GM19438 (cell line): Measurements from ENCODE around the gene ZCWPW2.

ENCODE experiments used
- ATAC-seq: cut with Tn5 transposase; IDR thresholded peaks from one replicate; pipeline ENCODE4 v1.9.1; 2021; ENCODE audit warnings: low read depth; ENCODE audit not compliant: unreplicated experiment

Gene ZCWPW2

DNA sequence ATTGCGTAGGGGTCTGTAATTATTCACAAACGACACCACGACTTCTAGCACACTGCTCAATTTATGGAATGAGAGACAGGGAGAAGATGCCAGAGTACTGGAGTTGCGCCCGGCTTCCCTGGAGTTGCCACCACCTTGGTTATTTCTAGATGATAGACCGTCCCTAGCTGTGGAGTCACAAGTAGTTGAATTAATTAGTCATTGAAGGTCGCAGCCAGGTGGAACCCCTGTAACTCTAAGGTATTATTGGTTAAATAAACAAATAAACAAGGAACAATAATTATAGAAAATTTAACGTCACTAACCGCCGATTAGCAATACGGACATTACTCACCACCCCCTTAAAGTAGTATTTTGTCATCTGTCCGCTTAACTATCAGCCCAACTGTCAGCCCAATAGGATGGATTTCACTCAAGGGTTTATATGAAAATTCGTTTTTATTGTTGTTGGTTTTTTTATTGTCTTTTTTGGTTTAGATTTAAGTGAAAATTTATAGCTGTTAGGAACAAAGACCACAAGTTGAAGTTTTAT is 1.0 kb downstream of the ZCWPW2 start:
- ATAC-seq = peak; percentile 4

DNA sequence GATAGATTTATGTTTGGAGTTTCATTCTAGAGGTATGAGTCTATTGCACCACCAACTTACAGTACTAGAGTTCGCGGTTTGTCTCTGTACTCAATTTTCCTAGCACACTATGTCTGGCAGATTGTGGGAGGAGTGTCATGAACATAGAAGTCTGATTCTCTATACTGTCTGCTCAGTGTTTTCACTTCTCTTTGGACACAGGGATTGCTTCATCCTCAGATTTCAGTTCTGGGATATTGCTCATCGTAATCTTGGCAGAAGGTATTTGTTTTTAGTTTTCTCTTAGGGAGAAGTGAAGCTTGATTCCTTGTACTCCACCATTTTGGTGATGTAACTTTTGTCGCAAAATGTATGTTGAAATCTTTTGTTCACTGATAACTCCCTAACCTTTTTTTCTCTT is 27.9 kb downstream of the ZCWPW2 start:
- ATAC-seq = no peak

GRCh38 chr3:28386049-28386448 is 37.5 kb downstream of the ZCWPW2 start:
- no peak for ATAC-seq

- no peak for ATAC-seq
Observed at GRCh38 chr3:28388978-28389377, 40.5 kb downstream of the ZCWPW2 start.

DNA sequence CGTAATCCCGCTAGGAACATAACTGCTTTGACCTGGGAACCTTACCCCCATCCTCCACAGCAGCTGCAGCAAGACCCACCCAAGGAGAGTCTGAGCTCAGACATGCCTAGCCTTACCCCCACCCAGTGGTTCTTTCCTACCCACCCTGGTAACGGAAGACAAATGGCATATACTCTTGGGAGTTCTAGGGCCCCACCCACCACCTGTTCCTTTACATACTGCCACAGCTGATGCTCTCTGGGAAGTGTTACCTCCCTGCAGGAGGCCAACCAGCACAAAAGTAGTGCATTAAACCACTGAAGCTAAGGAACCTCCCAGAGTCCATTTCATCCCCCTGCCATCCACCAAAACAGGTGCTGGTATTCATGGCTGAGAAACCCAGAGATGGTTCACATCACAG is 50.7 kb downstream of the ZCWPW2 start:
- ATAC-seq = no peak

GRCh38 chr3:28406241-28406640 is 57.7 kb downstream of the ZCWPW2 start:
- ATAC-seq = no peak

- ATAC-seq = no peak
Observed at GRCh38 chr3:28449398-28449797, 100.9 kb downstream of the ZCWPW2 start.

GRCh38 chr3:28462866-28463265 is 114.3 kb downstream of the ZCWPW2 start:
- ATAC-seq = no peak

GRCh38 chr3:28467414-28467813 is 118.9 kb downstream of the ZCWPW2 start:
- ATAC-seq = no peak

DNA sequence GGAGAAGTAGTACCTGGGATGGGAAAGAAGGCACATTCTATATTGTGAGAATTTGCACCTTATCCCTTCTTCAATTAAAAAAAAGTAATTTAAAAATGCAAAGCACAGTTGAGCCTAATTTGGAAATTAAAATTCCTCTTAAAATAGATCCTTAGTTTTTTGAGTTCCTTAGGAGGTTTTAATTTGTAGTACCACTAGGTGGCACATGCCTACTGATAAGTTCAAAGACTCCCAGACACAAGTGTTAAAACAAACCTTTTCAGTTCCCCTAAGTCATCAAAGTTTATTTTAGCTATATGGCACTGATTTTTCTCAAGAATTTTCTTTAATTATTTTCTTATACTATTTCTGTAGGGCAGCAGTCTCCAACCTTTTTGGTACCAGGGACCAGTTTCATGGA is 127.7 kb downstream of the ZCWPW2 start:
- ATAC-seq = no peak

DNA sequence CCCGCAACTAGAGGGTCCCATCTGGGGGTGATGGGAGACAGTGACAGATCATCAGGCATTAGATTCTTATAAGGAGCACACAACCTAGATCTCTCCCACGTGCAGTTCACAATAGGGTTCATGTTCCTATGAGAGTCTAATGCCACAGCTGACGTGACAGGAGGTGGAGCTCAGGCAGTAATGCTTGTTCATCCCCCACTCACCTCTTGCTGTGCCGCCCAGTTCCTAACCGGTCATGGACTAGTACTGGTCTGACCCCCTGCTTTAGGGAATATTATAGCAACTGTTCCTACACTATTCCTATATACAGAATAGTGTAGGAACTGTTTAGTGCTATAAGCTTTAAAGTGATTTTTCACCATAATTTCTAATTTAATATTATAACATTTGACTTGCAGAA is 128.2 kb downstream of the ZCWPW2 start:
- ATAC-seq = no peak

DNA sequence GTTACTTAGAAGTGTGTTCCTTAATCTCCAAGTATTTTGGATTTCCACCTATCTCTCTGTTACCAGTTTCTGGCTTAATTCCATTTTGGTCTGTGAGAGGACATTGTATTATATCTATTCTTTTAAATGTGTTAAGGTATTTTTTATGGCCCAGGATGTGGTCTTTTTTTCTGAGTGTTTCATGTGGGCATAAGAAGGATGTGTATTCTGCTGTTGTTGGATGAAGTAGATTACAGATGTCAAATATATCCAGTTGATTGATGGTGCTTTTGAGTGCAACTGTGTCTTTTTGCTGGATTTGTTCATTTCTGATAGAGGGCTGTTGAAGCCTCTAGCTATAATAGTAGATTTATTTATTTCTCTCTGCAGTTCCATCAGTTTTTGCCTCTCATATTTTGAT is 136.6 kb downstream of the ZCWPW2 start:
- ATAC-seq = no peak

DNA sequence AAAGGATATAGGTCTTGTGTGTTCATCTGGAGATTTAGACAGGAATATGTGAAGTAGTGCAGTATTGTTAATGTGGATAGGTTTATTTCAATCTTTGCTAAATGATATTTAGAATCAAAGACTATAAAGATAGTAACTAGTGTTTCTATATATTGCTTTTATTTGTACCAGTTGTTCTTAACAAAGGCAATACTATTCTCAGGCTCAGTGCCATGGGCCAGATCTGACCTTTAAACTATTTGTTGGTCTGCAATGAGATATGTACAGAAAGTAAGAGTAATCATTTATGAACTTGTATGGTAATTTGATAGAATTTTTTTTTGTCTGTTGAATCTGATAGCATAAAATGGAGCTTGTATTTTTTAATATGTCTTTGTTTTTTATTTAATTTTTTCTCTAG is 146.8 kb downstream of the ZCWPW2 start:
- no peak for ATAC-seq

DNA sequence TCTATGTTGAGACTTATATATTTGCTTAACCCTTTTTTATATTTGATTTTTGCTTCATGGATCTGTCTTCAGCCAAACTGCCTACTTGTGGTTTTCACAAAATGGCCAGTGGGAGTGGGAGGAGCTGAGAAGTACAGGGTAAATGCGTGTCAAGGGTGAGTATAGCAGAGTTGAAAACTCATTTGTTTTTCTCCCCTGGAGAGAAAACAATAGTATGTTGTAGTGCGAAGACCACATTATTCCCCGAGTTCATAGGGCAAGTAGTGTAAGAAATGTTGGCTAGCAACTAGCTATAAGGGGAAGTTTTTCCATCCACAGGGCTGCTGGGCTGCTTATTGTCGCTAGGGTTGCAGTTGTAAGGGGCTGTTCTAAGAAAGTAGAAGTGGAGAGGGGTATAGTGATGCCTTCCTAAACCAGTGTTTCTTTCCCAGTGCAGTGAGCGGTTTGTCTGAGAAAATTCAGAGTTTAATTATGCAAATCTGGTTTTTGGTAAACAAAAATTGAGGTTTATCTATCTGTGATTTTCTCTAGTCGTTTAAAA is 153.9 kb downstream of the ZCWPW2 start:
- no peak for ATAC-seq

DNA sequence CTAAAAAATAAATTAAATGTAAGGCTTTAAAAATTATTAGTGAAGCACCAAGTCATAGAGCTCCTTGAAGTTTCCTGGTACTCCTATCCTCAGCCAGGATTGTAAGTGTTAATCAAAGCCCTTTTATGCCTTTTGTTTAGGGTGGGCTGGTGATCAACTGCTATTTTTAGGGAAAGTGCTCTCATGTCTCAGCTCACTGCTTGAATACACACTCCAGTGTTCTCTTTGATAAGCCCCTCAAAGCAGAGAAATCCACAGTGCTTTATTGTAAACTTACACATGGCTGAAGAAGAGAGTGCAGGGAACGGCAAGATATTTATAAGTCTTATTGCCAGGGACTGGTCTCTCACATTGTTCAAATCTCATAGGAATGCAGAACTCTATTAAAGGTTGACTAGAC is 156.5 kb downstream of the ZCWPW2 start:
- ATAC-seq = no peak

- no peak for ATAC-seq
Observed at GRCh38 chr3:28521663-28522062, 173.1 kb downstream of the ZCWPW2 start.

DNA sequence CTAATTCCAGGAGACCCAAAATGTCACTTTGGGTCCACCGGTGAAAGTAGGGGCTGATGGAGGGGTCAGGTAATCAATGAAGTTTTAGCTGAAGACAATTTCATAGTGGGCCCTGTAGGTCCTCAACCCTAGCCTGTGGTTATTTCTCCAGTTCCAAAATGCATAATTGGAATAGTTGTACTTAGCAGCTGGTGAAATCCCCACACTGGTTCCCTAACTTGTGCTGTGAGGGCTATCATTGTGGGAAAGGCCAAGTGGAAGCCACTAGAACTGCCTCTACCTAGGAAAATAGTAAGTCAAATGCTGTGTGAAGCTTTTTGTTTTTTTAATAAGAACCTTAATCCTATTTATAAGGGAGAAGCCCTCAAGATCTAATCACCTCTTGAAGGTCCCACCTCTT is 193.8 kb downstream of the ZCWPW2 start:
- ATAC-seq = no peak

- no peak for ATAC-seq
Observed at GRCh38 chr3:28544236-28544635, 195.7 kb downstream of the ZCWPW2 start.

DNA sequence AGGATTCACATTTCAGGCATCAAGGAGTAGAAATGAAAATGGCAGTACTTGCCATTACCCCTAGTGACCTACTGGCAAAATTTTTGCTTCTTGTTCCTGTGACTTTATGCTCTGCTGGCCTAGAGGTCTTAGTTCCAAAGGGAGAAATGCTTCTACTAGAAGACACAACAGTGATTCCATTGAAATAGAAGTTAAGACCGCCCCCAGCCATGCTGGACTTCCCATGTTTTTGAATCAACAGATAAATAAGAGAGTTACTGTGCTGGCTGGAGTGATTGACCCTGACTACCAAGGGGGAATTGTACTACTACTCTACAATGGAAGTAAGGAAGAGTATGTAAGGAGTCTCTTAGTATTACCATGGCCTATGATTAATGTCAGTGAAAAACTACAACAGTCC is 196.3 kb downstream of the ZCWPW2 start:
- no peak for ATAC-seq

GRCh38 chr3:28547677-28548076 is 199.2 kb downstream of the ZCWPW2 start:
- ATAC-seq = no peak

DNA sequence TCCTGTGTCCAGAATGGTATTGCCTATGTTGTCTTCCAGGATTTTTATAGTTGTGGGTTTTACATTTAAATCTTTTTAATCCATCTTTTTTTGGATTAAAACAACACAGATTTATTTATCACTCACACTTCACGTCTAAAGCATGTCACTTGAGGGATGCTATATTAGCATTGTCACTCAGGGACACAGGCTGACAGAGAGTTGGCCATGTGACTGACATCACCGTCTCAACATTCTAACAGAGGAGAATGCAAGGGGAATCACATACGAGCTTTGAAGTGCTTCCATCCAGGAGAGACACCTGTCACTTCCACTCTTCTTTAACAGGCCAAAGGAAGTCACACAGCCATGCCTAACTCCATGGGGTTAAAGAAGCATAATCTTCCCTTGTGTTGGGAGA is 204.7 kb downstream of the ZCWPW2 start:
- ATAC-seq = no peak

DNA sequence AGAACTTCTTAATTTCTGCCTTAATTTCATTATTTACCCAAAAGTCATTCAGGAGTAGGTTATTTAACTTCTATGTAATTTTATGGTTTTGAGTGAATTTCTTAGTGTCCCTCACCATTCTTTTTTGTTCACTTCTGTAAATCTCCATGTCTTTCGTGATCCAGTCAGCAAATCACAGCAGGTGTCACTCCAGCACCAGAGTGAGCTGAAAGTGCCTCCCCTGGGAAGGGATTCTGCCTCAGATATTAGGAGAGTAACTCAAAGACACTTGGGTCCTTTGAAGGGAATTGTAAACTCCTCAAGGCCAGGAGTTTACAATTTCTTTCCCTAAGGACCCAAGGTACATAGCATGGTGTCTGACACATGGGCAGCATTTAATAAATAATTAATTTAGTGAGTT is 207.7 kb downstream of the ZCWPW2 start:
- no peak for ATAC-seq

GRCh38 chr3:28564211-28564610 is 215.7 kb downstream of the ZCWPW2 start:
- ATAC-seq = no peak
